Peyer's patch (tissue), 4 donors: ENCODE measurements around the gene CCDC182. TPM values are rescaled to one million over a fixed set of nuclear protein-coding genes. Genes with fewer than 3 reads are reported as not detected.

Experiments used
- DNase-seq, 3 donors: peaks; one replicate each; pipeline ENCODE4 v3.0.0-alpha.2; 2017 to 2019
- H3K27ac ChIP-seq, 4 donors: fragments of 200-600 bp; sonication (generic); one replicate each; pipeline ENCODE4 v1.5.1; 2016 to 2019
- H3K27me3 ChIP-seq, 2 donors: fragments of 200-600 bp; sonication (generic); one replicate each; pipeline ENCODE4 v1.5.1; 2019
- H3K36me3 ChIP-seq, 3 donors: fragments of 200-600 bp; sonication (generic); one replicate each; pipeline ENCODE4 v1.5.1; 2016 to 2019
- H3K4me1 ChIP-seq, 4 donors: fragments of 200-600 bp; sonication (generic); one replicate each; pipeline ENCODE4 v1.5.1; 2016 to 2019
- H3K4me3 ChIP-seq, 4 donors: fragments of 200-600 bp; sonication (generic); 1 replicate in 3 of 4; 2 replicates in 1 of 4; pipeline ENCODE4 v1.5.1; 2016 to 2019; ENCODE audit warnings: mild to moderate bottlenecking in 1 of 4
- H3K9me3 ChIP-seq, 4 donors: fragments of 200-600 bp; sonication (generic); one replicate each; pipeline ENCODE4 v1.5.1; 2016 to 2019; ENCODE audit warnings: mild to moderate bottlenecking in 1 of 4
- POLR2A ChIP-seq, 2 donors: fragments of 450-650 bp; IDR thresholded peaks; one replicate each; pipeline ENCODE4 v1.5.1; 2017; ENCODE audit warnings: antibody characterized with exemption in 2 of 2, mild to moderate bottlenecking in 2 of 2, moderate library complexity in 2 of 2
- total RNA-seq, 4 donors: library from RNA; depleted of rRNA; stranded (reverse); fragments of >200 nt; gene quantifications; one replicate each; pipeline ENCODE4 v1.1.0, GENCODE V29; 2016
- TF ChIP-seq, protein P1 (sequence below), 6 experiments: fragments of 450-650 bp in 4 of 6; fragments of 200-600 bp in 2 of 6; sonication (generic) in 1 of 6; IDR thresholded peaks; one replicate each; pipeline ENCODE4 v1.5.1; 2017 to 2019; ENCODE audit warnings: antibody characterized with exemption in 6 of 6, mild to moderate bottlenecking in 3 of 6, moderate library complexity in 1 of 6

Gene CCDC182
- total RNA-seq, 4 donors from 2014 or later = not detected

DNA sequence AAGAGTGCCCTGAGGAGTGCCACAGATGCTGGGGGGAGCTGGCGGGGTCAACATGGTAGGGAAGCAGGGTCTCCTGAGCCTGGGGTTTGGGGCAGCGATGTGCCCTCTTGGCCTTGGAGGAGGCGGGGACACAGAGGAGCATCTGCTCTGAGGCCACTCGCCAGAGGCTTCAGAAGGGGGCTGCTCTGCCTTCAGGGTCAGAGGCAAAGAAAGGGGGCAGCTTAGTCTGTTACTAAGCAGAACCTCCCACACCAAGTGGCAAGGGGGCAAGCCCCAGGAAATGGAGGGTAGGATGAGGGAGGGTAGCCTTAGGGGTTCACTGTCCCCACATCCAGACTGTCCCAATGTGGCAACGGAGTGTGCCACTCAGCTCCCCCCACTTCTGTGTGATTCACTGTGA, 18.3 kb downstream of the CCDC182 start:
- DNase-seq = peak in 1 of 3 donors; percentile 32
- TF ChIP-seq, protein P1, sequence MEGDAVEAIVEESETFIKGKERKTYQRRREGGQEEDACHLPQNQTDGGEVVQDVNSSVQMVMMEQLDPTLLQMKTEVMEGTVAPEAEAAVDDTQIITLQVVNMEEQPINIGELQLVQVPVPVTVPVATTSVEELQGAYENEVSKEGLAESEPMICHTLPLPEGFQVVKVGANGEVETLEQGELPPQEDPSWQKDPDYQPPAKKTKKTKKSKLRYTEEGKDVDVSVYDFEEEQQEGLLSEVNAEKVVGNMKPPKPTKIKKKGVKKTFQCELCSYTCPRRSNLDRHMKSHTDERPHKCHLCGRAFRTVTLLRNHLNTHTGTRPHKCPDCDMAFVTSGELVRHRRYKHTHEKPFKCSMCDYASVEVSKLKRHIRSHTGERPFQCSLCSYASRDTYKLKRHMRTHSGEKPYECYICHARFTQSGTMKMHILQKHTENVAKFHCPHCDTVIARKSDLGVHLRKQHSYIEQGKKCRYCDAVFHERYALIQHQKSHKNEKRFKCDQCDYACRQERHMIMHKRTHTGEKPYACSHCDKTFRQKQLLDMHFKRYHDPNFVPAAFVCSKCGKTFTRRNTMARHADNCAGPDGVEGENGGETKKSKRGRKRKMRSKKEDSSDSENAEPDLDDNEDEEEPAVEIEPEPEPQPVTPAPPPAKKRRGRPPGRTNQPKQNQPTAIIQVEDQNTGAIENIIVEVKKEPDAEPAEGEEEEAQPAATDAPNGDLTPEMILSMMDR (IDR thresholded peaks at IDR 0.05) = no peak
- no peak for TF ChIP-seq POLR2A (IDR thresholded peaks at IDR 0.05)
- Histone ChIP-seq H3K27ac (no peak overlapping the region), H3K4me1 (no peaks in the 10 kb centered on the region), H3K27me3 (no peaks in the 10 kb centered on the region), H3K4me3 (no peak overlapping the region), H3K9me3 (no peaks in the 10 kb centered on the region), H3K36me3 (no peaks in the 10 kb centered on the region)

DNA sequence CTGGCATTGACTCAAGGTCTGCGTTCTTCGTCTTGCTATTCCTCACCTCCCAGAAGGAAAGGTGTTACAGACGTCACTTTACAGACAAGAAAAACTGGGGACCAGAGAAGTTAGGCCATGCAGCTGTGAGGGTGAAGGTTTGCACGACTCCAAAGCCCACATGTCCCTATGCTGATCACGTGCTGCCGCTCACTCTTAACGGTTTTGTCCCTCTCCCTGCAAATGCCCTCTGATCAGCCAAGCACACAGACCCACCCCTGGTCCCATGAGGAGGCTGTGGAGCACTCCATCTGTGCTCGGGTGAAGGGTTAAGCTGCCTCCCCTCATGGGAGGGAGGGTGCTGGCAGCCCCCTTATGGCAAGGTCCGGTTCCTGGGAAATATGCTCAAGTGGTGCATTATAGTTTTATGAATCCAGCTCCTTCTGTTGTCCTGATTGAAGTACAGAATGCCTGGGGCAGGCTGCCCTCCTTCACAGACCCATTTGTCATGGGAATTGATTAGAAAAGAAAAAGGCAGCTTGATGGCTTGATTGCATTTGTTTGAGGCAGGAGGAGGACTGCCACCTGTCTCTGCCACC, 18.8 kb downstream of the CCDC182 start:
- Histone ChIP-seq H3K27ac (no peak overlapping the region), H3K9me3 (no peaks in the 10 kb centered on the region), H3K36me3 (no peaks in the 10 kb centered on the region), H3K4me3 (no peak overlapping the region), H3K27me3 (no peaks in the 10 kb centered on the region), H3K4me1 (no peaks in the 10 kb centered on the region)
- no peak for TF ChIP-seq POLR2A (IDR thresholded peaks at IDR 0.05)
- TF ChIP-seq, protein P1 (IDR thresholded peaks at IDR 0.05) = no peak
- peak in 1 of 3 donors; percentile 15 for DNase-seq

DNA sequence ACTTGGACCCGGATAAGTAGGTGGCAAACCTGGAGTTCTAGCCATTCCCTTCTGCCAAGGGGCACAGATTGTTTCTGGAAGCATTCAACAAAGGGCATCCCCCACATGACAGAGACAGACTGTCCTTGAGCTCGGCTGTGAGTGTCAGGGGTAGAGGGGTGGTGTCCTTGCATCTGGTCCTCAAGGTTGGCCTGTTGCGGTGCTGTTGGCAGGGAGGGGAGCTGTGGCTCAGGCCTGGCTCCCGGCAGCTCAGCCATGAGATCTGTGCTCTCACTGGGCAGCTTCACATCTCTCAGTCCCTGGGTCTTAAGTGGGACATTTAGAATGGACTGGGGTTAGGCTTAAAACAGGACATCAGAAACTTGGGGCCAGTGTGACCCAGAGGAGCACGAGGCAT, 20.4 kb downstream of the CCDC182 start:
- no peaks in the 10 kb centered on the region for H3K36me3 ChIP-seq
- H3K27ac ChIP-seq = no peak overlapping the region
- DNase-seq = no peak
- TF ChIP-seq, protein P1 (IDR thresholded peaks at IDR 0.05) = no peak
- no peaks in the 10 kb centered on the region for H3K27me3 ChIP-seq
- no peak overlapping the region for H3K4me3 ChIP-seq
- no peaks in the 10 kb centered on the region for H3K9me3 ChIP-seq
- H3K4me1 ChIP-seq = no peaks in the 10 kb centered on the region

DNA sequence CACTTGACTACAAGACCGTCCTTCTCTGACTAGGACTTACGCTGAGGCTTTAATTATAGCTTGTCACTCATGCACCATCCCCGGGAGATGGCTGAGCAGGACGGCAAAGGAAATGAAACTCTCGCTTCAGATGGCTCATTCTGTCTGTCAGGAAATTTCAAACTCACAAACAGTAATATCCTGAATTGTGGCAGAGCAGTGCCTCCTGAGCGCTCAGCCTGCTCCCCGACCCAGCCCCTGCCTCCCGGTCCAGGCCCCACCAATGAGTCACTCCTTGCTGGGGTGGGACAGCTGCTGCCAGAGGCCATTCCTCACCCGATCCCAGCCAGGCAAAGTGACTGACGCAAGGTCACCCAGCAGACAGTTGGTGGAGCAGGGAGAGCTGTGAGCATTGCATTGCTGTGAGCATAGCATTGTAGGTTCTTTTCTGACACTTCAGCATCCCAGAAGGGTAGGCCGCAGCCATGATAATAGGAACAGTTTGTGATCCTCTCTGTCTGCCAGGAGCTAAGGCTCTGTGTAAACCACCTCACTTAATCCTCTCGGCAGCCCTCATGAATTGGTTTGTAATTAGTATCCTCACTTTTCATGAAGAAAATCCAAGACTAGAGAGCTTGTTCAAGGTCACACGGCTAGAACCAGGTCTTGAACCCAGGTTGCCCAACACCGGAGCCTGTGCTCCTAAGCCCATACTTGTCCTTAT, 20.9 kb downstream of the CCDC182 start:
- no peaks in the 10 kb centered on the region for H3K36me3 ChIP-seq
- H3K9me3 ChIP-seq = no peaks in the 10 kb centered on the region
- no peak for DNase-seq
- no peaks in the 10 kb centered on the region for H3K4me1 ChIP-seq
- TF ChIP-seq, protein P1 (IDR thresholded peaks at IDR 0.05) = no peak
- TF ChIP-seq POLR2A (IDR thresholded peaks at IDR 0.05) = no peak
- H3K27me3 ChIP-seq = no peaks in the 10 kb centered on the region
- H3K4me3 ChIP-seq = no peak overlapping the region
- H3K27ac ChIP-seq = no peak overlapping the region

DNA sequence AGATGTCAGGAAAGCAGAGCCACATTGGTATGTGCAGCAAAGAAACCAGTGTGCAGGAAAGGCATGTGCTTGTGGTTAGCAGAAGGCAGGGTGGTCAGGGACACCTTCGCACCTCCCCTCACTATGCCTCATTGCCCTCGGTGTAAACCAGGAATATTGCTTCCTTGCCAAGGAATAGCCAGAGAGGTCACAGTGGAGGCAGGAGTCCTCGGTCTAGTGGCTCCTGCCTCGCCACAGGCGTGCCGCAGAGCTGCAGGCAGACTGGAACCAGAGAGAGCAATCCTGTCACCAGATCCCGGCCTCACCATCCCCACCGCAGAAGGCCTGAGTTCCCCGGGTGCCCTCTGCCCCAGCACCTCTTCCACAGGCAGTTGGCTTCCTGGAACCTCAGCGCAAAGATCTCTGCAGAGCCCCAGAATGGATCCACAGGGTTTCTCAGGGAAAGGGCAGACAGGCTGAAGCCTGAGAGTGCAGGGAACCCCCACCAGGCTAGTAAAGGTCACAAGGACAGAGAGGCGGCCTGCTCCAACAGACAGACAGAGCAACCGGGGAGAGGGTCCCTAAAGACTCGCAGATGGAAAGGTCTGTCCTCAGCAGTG, 21.6 kb downstream of the CCDC182 start:
- Histone ChIP-seq H3K4me3 (no peak overlapping the region), H3K27me3 (no peaks in the 10 kb centered on the region), H3K27ac (no peak overlapping the region), H3K36me3 (no peaks in the 10 kb centered on the region), H3K9me3 (no peaks in the 10 kb centered on the region), H3K4me1 (no peaks in the 10 kb centered on the region)
- DNase-seq = no peak
- TF ChIP-seq, protein P1 (IDR thresholded peaks at IDR 0.05) = no peak
- no peak for TF ChIP-seq POLR2A (IDR thresholded peaks at IDR 0.05)
